TTC549 (cell line): ENCODE results near the gene B3GNT9.
"Not testable (repeated sequence)": the region's sequence is repeated elsewhere in the genome, so short reads cannot be mapped to it uniquely, and the experiment has no call there.

ENCODE experiments used
- FAIRE-seq: peaks from 2 replicates; lab custom pipeline; 2012; peaks lifted over from hg19 to GRCh38; lab: Jason Lieb, UNC

The B3GNT9 gene

GRCh38 chr16:67150047-67150832 lies 558 bp downstream of the B3GNT9 start:
- FAIRE-seq: no peak

- FAIRE-seq: no peak
Observed at GRCh38 chr16:67149276-67150046, 1.3 kb downstream of the B3GNT9 start.

DNA sequence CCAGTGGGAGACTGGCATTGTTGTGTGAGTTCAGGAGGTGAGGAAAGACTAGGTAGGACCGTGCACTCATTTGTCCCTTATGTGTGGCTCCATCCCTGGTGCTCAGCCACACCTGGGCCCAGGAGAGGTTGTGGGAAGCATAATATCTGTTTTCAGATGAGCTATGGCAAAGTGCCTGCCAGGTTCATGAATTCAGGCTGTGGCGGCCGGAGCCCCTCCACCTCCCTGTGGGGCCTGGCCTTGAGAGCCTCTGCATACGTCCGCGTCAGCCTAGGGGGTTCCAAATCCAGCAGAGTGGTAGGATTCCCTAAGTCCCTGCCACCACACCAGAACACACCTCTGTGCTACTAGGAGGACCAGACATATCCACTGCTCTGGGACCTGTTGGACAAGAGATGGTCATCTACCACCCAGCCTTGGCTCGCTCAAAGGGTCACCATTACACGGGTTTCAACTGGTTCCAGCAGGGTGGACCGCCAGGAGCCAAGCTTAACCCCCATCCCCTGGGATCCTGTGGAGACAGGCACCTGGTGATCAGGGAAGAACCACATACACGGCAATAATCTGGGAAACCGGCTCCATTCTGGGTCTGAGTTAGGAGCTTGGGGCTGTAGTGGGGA lies 2.0 kb downstream of the B3GNT9 start:
- FAIRE-seq: no peak

GRCh38 chr16:67148221-67148620 lies 2.6 kb downstream of the B3GNT9 start:
- no peak for FAIRE-seq

- no peak for FAIRE-seq
Observed at GRCh38 chr16:67147437-67148140, 3.2 kb downstream of the B3GNT9 start.

DNA sequence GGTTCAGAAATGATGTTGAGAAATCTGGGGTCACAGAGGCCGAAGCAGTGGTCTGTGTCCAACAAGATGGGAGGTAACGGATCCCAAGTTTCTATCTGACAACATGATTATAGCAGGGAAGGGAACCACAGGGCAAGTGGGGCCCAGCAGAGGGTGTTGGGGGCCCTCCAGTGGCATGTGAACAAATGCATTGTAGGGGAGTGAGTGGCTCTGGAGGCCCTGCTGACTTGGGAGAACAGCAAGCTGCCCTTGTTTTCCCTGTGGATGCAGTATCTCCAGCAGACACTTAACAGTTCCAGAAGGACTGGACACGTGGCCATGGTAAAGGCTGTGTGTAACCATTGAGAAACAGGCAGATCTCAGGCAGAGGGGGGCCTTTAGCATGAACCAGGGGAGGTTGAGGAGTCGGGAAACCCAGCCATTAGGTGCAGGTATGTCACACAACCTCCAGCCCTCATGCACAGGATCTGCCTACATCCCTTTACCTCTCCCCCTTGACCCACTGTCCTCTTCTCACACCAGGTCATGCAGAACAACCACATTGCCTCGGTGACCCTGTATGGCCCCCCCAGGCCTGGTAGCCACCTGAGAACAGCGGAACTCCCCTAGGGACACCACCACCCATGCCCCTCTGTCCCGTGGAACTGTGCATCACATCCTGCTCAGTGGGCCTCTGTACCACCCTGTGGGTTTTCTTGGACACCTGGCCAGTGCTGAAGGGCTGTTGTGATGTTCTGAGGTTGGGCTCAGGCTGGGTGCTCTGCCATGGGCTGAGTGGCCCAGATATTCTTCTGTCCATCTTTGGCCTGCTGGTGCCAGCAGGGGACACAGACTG lies 4.1 kb downstream of the B3GNT9 start:
- no peak for FAIRE-seq

GRCh38 chr16:67145746-67146145 lies 5.1 kb downstream of the B3GNT9 start:
- FAIRE-seq: no peak

DNA sequence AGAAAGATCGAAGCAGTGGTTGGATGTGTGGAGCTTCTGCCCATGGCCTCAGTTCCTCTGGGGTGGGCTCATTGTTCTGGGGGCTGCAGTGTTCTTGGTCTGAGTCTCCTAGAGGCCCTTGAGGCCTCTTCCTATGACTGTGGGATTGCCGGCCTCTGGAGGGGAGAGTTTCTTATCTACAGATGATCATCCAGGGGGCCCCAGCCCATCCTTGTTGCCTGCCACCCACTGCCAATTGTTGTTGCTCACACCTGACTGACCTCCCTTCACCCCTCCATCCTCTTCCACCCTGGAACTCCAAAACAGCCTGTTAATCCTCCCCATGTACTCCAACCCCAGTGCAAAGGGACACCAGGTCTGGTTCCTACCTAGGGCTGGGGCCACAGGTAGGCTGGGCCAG lies 5.9 kb downstream of the B3GNT9 start:
- no peak for FAIRE-seq

DNA sequence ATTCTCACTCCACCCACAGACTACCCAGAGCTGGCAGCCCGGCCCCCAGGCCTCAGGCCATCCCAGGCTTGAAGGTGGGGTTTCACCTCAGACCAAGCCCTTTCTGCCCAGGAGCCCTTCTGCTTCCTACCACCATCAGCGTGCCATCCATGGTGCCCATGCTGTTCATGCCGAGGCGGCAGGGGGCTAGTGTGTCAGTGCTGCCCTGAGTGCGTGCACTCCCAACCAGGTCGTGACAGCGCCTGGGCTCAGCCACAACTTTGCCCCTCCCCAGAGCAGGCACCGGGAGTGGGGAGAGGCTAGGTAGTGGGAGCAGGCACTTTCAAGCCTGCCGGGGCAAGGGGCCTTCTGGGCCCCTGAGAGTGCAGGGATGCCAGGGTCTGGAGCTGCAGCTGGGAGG lies 8.5 kb downstream of the B3GNT9 start:
- FAIRE-seq: no peak

DNA sequence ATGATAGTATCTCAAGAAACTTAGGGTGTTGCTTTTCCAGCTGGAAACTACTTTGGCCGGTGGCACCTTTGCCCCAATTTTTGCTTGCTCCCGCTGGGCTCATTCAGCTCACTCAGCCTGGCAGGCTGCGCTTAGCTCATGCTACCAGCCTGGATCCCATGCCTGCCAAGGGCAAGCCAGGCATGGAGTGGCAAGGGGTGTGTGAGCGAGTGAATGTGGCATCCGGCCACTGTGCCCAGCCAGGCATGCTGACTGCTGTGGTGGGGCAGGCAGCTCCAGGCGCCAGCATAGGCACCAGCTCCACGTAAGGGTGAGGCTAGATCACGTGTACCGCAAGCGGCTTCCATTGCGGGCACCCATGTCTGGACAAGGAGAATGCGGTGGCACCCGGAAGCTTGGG lies 9.4 kb downstream of the B3GNT9 start:
- FAIRE-seq: no peak

DNA sequence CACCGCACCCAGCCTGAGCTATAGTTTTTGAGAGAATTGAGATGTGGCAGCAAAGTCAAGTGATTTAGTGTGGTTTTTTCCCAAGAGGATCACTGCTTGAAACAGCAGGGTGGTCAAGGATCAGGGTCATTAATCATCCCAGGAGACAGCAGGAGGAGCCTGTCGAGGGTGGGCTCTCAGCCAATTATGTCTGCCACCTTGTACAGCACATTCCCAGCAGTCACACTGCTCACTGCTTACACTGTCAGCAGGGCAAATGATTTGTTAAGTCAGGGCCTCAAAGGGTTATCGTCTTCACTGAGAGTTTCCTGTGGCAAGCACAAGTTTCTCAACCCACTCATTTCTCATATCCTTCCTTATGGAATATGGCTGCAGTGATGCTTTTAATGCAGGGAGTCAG lies 13.2 kb downstream of the B3GNT9 start:
- FAIRE-seq: no peak

GRCh38 chr16:67129422-67129821 lies 21.4 kb downstream of the B3GNT9 start:
- FAIRE-seq: no peak

DNA sequence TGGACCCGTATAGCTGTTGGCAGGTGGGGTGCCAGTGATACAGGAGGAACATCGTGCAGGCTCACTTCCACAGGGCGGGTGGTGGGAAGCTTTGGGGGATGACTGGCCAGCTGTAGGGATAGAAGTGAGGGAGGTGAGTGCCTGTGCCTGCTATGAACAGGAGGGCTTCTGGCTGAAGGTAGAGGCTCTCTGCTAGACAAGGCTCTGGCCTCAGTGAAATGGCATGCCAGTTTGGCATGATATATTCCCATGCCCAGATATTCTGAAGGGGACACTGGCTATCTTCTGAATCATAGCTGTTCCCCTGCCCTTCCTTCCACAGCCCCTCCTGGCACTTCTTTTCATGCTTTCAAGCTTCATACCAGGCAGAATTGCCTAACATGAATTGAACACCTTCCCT lies 21.9 kb downstream of the B3GNT9 start:
- no peak for FAIRE-seq

DNA sequence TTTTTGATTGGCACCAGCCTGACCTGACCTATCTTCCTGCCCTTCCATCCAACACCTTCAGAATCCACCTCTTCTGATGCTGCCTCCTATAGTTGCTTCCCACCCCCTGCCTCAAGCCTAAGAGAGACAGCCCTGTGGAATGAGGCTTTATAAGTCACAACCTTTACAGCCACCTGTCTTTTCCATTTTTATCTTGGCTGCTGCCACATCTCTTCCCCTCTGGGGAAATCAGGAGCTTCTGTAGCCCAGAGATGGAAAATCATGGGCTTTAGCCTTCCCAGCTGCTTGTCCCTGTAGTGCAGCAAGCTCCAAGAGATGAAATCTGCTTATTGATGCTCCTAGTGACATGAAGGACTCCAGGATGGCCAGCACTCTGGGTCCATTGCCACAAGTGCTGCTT lies 22.4 kb downstream of the B3GNT9 start:
- no peak for FAIRE-seq

DNA sequence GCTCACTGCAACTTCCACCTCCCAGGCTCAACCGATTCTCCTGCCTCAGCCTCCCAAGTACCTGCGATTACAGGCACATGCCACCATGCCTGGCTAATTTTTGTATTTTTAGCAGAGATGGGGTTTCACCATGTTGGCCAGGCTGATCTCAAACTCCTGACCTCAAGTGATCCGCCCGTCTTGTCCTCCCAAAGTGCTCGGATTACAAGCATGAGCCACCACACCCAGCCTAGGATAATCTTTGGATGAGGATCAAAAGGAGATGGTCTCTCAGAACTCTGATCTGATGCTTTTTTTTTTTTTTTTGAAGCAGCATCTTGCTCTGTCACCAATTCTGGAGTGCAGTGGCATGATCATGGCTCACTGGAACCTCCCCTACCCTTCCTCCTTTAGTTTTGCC lies 28.0 kb downstream of the B3GNT9 start:
- not testable (repeated sequence) for FAIRE-seq

GRCh38 chr16:67120025-67120424 lies 30.8 kb downstream of the B3GNT9 start:
- FAIRE-seq: no peak

- no peak for FAIRE-seq
Observed at GRCh38 chr16:67117716-67118115, 33.1 kb downstream of the B3GNT9 start.

GRCh38 chr16:67116388-67117311 lies 34.1 kb downstream of the B3GNT9 start:
- no peak for FAIRE-seq

- FAIRE-seq: no peak
Observed at GRCh38 chr16:67115639-67116038, 35.2 kb downstream of the B3GNT9 start.

DNA sequence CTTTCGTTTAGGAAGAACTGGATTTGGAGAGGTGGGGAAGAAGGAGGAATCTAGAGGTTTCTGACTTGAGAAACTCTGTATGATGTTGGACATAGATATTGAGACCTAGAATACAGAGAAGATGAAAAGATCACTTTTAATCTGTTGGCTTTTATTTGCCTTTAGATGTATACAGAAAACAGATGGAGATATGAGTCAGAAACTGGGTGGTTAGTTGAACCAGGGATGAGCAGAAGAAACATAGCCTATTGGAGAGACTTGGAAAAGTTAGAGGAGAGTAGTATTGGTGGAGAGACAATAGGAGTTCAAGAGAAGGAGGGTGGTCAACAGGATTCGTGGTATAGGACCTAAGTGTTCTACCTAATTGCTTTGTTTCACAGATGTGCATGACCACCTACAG lies 36.0 kb downstream of the B3GNT9 start:
- no peak for FAIRE-seq
